CD4-positive, CD25-positive, alpha-beta regulatory T cell (primary cell): ENCODE measurements around the gene NEK1. TPM values are rescaled to one million over a fixed set of nuclear protein-coding genes. Genes with fewer than 3 reads are reported as not detected.

Experiments used
- ATAC-seq, 2 donors: fragments of 150-1000 bp; cut with Tn5 transposase; one replicate each; pipeline ENCODE4 v1.10.0; 2021; ENCODE audit warnings: low read depth in 2 of 2, moderate number of reproducible peaks in 2 of 2, moderate library complexity in 1 of 2
- DNase-seq, 3 donors: peaks; one replicate each; pipeline versions ENCODE4 v3.0.0 to v3.0.0-alpha.2; 2012 to 2022; ENCODE audit warnings: mixed read lengths in 1 of 3
- H3K27ac ChIP-seq: one replicate; pipeline ENCODE4 v1.7.0; 2013; ENCODE audit warnings: mild to moderate bottlenecking, low read length; ENCODE audit not compliant: insufficient read depth, poor library complexity, severe bottlenecking
- H3K27me3 ChIP-seq: one replicate; pipeline ENCODE4 v1.7.0; 2013; ENCODE audit warnings: low read length; ENCODE audit not compliant: control insufficient read depth, insufficient read depth
- H3K36me3 ChIP-seq: one replicate; pipeline ENCODE4 v1.7.0; 2013; ENCODE audit warnings: mild to moderate bottlenecking, low read length, moderate library complexity; ENCODE audit not compliant: control insufficient read depth, insufficient read depth
- H3K4me1 ChIP-seq: 2 replicates; pipeline ENCODE4 v1.7.0; 2013; ENCODE audit warnings: mild to moderate bottlenecking, low read length; ENCODE audit not compliant: insufficient read depth, control insufficient read depth, poor library complexity, severe bottlenecking
- H3K4me3 ChIP-seq: one replicate; pipeline ENCODE4 v1.7.0; 2013; ENCODE audit warnings: low read depth, mild to moderate bottlenecking, low read length, moderate library complexity
- H3K9me3 ChIP-seq, 2 experiments: 1 replicate in 1 of 2; 2 replicates in 1 of 2; pipeline ENCODE4 v1.7.0; 2013; ENCODE audit warnings: low read length in 2 of 2, mild to moderate bottlenecking in 1 of 2, moderate library complexity in 1 of 2; ENCODE audit not compliant: control insufficient read depth in 2 of 2
- H3K27ac Mint-ChIP-seq, 3 donors: one replicate each; pipeline ENCODE4 v1.8.0; 2020 to 2022; ENCODE audit warnings: mild to moderate bottlenecking in 3 of 3, mixed read lengths in 3 of 3, moderate library complexity in 2 of 3
- H3K27me3 Mint-ChIP-seq: one replicate; pipeline ENCODE4 v1.8.0; 2022; ENCODE audit warnings: mild to moderate bottlenecking, mixed read lengths
- H3K36me3 Mint-ChIP-seq: one replicate; pipeline ENCODE4 v1.8.0; 2020; ENCODE audit warnings: mixed read lengths
- H3K4me1 Mint-ChIP-seq, 4 donors: one replicate each; pipeline ENCODE4 v1.8.0; 2020 to 2022; ENCODE audit warnings: mixed read lengths in 4 of 4, mild to moderate bottlenecking in 1 of 4
- H3K4me3 Mint-ChIP-seq, 4 donors: one replicate each; pipeline ENCODE4 v1.8.0; 2020 to 2022; ENCODE audit warnings: mild to moderate bottlenecking in 4 of 4, mixed read lengths in 4 of 4, moderate library complexity in 3 of 4
- H3K9me3 Mint-ChIP-seq, 7 donors: one replicate each; pipeline ENCODE4 v1.8.0; 2020 to 2022; ENCODE audit warnings: mixed read lengths in 7 of 7, mild to moderate bottlenecking in 3 of 7, moderate library complexity in 2 of 7
- polyA plus RNA-seq, 4 donors: library from polyadenylated mRNA; unstranded; fragments of 300-500 nt; fragmentation: Illumina TruSeq; gene quantifications; one replicate each; pipeline ENCODE4 v1.2.3, GENCODE V29; 2021
- total RNA-seq: library from RNA; stranded (reverse); gene quantifications from one replicate; pipeline ENCODE4 v1.2.3, GENCODE V29; 2022

Gene NEK1
- total and polyA plus RNA-seq, 5 donors from 2014 or later = 7.7 to 22.9 (median 10.8) TPM

GRCh38 chr4:169640261-169640870, 28.0 kb upstream of the NEK1 start:
- H3K27me3 ChIP-seq = no peaks in the 10 kb centered on the region
- Mint-ChIP-seq H3K4me3 (no peak overlapping the region), H3K36me3 (peaks cover 37% of the 10 kb centered on the region), H3K9me3 (no peaks in the 10 kb centered on the region), H3K27me3 (no peaks in the 10 kb centered on the region), H3K27ac (no peak overlapping the region), H3K4me1 (peaks cover 4 to 23% (median 15%) of the 10 kb centered on the region in 4 donors)
- no peaks in the 10 kb centered on the region for H3K4me1 ChIP-seq
- H3K27ac ChIP-seq = no peak overlapping the region
- ATAC-seq = no peak
- H3K36me3 ChIP-seq = peaks cover 55% of the 10 kb centered on the region
- no peak for DNase-seq
- no peak overlapping the region for H3K4me3 ChIP-seq
- no peaks in the 10 kb centered on the region for H3K9me3 ChIP-seq

- Mint-ChIP-seq H3K4me1 (peaks cover 25 to 29% (median 27%) of the 10 kb centered on the region in 4 donors), H3K9me3 (peaks cover 0 to 2% (median 0%) of the 10 kb centered on the region in 7 donors), H3K36me3 (peaks cover 26% of the 10 kb centered on the region), H3K4me3 (no peak overlapping the region), H3K27me3 (no peaks in the 10 kb centered on the region), H3K27ac (no peak overlapping the region)
- no peak overlapping the region for H3K27ac ChIP-seq
- H3K36me3 ChIP-seq = peaks cover 33% of the 10 kb centered on the region
- DNase-seq (no peak), ATAC-seq (no peak)
- no peaks in the 10 kb centered on the region for H3K9me3 ChIP-seq
- no peaks in the 10 kb centered on the region for H3K27me3 ChIP-seq
- H3K4me3 ChIP-seq = no peak overlapping the region
- no peaks in the 10 kb centered on the region for H3K4me1 ChIP-seq
Observed at GRCh38 chr4:169634975-169635374, 22.6 kb upstream of the NEK1 start.

- ATAC-seq = no peak
- Histone ChIP-seq H3K27ac (no peak overlapping the region), H3K4me1 (no peaks in the 10 kb centered on the region), H3K9me3 (no peaks in the 10 kb centered on the region), H3K27me3 (no peaks in the 10 kb centered on the region), H3K4me3 (no peak overlapping the region), H3K36me3 (peaks cover 14% of the 10 kb centered on the region)
- no peak for DNase-seq
- no peak overlapping the region for H3K4me3 Mint-ChIP-seq
- peaks cover 18% of the 10 kb centered on the region for H3K36me3 Mint-ChIP-seq
- H3K4me1 Mint-ChIP-seq = peaks cover 19 to 33% (median 30%) of the 10 kb centered on the region in 4 donors
- no peaks in the 10 kb centered on the region for H3K27me3 Mint-ChIP-seq
- H3K27ac Mint-ChIP-seq = peak overlapping the region in 1 of 3 donors; percentile 15
- peaks cover 0 to 2% (median 0%) of the 10 kb centered on the region in 7 donors for H3K9me3 Mint-ChIP-seq
Observed at GRCh38 chr4:169632896-169633295, 20.5 kb upstream of the NEK1 start.

- no peak overlapping the region for H3K27ac ChIP-seq
- no peaks in the 10 kb centered on the region for H3K9me3 ChIP-seq
- peaks cover 0 to 2% (median 0%) of the 10 kb centered on the region in 7 donors for H3K9me3 Mint-ChIP-seq
- H3K27me3 ChIP-seq = no peaks in the 10 kb centered on the region
- no peak overlapping the region for H3K27ac Mint-ChIP-seq
- no peaks in the 10 kb centered on the region for H3K36me3 ChIP-seq
- H3K4me1 ChIP-seq = no peaks in the 10 kb centered on the region
- peaks cover 8 to 44% (median 35%) of the 10 kb centered on the region in 4 donors for H3K4me1 Mint-ChIP-seq
- no peaks in the 10 kb centered on the region for H3K27me3 Mint-ChIP-seq
- ATAC-seq (no peak), DNase-seq (no peak)
- no peak overlapping the region for H3K4me3 ChIP-seq
- peaks cover 4% of the 10 kb centered on the region for H3K36me3 Mint-ChIP-seq
- H3K4me3 Mint-ChIP-seq = no peak overlapping the region
Observed at GRCh38 chr4:169630069-169630468, 17.7 kb upstream of the NEK1 start.

- peaks cover 4% of the 10 kb centered on the region for H3K36me3 Mint-ChIP-seq
- no peaks in the 10 kb centered on the region for H3K27me3 ChIP-seq
- no peaks in the 10 kb centered on the region for H3K36me3 ChIP-seq
- H3K4me1 ChIP-seq = no peaks in the 10 kb centered on the region
- no peak overlapping the region for H3K4me3 ChIP-seq
- peak overlapping the region in 1 of 3 donors; percentile 80 for H3K27ac Mint-ChIP-seq
- H3K4me3 Mint-ChIP-seq = no peak overlapping the region
- H3K4me1 Mint-ChIP-seq = peaks cover 8 to 46% (median 31%) of the 10 kb centered on the region in 4 donors
- peaks cover 0 to 2% (median 0%) of the 10 kb centered on the region in 7 donors for H3K9me3 Mint-ChIP-seq
- ATAC-seq (no peak), DNase-seq (no peak)
- H3K27me3 Mint-ChIP-seq = no peaks in the 10 kb centered on the region
- no peak overlapping the region for H3K27ac ChIP-seq
- no peaks in the 10 kb centered on the region for H3K9me3 ChIP-seq
Observed at GRCh38 chr4:169628579-169628978, 16.2 kb upstream of the NEK1 start.

GRCh38 chr4:169627307-169627706, 14.9 kb upstream of the NEK1 start:
- no peaks in the 10 kb centered on the region for H3K27me3 Mint-ChIP-seq
- H3K9me3 Mint-ChIP-seq = peaks cover 0 to 2% (median 0%) of the 10 kb centered on the region in 7 donors
- H3K36me3 Mint-ChIP-seq = peaks cover 4% of the 10 kb centered on the region
- H3K4me1 Mint-ChIP-seq = peaks cover 11 to 59% (median 41%) of the 10 kb centered on the region in 4 donors
- ATAC-seq (no peak), DNase-seq (no peak)
- H3K27ac Mint-ChIP-seq = peak overlapping the region in 1 of 3 donors; percentile 29
- no peaks in the 10 kb centered on the region for H3K36me3 ChIP-seq
- H3K4me1 ChIP-seq = peaks cover 6% of the 10 kb centered on the region
- no peak overlapping the region for H3K27ac ChIP-seq
- H3K4me3 Mint-ChIP-seq = peak overlapping the region in 1 of 4 donors; percentile 54
- no peaks in the 10 kb centered on the region for H3K9me3 ChIP-seq
- no peak overlapping the region for H3K4me3 ChIP-seq
- H3K27me3 ChIP-seq = no peaks in the 10 kb centered on the region

GRCh38 chr4:169626331-169627282, 14.2 kb upstream of the NEK1 start:
- H3K9me3 ChIP-seq = no peaks in the 10 kb centered on the region
- H3K4me1 Mint-ChIP-seq = peaks cover 13 to 61% (median 44%) of the 10 kb centered on the region in 4 donors
- peak overlapping the region in 1 of 4 donors; percentile 54 for H3K4me3 Mint-ChIP-seq

More at GRCh38 chr4:169626331-169627282, 14.2 kb upstream of the NEK1 start:
- Histone ChIP-seq H3K4me3 (no peak overlapping the region), H3K4me1 (peaks cover 13% of the 10 kb centered on the region), H3K27me3 (no peaks in the 10 kb centered on the region), H3K36me3 (no peaks in the 10 kb centered on the region), H3K27ac (no peak overlapping the region)
- H3K36me3 Mint-ChIP-seq = no peaks in the 10 kb centered on the region
- no peaks in the 10 kb centered on the region for H3K9me3 Mint-ChIP-seq
- no peaks in the 10 kb centered on the region for H3K27me3 Mint-ChIP-seq
- ATAC-seq (peak in 1 of 2 donors; percentile 41), DNase-seq (no peak)
- peak overlapping the region in 1 of 3 donors; percentile 13 for H3K27ac Mint-ChIP-seq
